Right atrium auricular region (tissue), 2 donors: Measurements from ENCODE around the gene MYO10. TPM values are rescaled to one million over a fixed set of nuclear protein-coding genes. Genes with fewer than 3 reads are reported as not detected.

ENCODE experiments used
- DNase-seq: peaks from one replicate; pipeline ENCODE4 v3.0.0-alpha.2; 2019; ENCODE audit warnings: low spot score
- H3K27ac ChIP-seq, 2 donors: fragments of 200-600 bp; sonication (generic); 1 replicate in 1 of 2; 2 replicates in 1 of 2; pipeline ENCODE4 v1.5.1; 2016 to 2019
- H3K27me3 ChIP-seq, 2 donors: fragments of 200-600 bp; sonication (generic); one replicate each; pipeline versions ENCODE4 v1.5.1 to v1.6.0; 2017 to 2019
- H3K36me3 ChIP-seq: fragments of 200-600 bp; sonication (generic); one replicate; pipeline ENCODE4 v1.5.1; 2016
- H3K4me1 ChIP-seq, 2 donors: fragments of 200-600 bp; sonication (generic); one replicate each; pipeline versions ENCODE4 v1.5.1 to v1.6.0; 2017 to 2019
- H3K4me3 ChIP-seq, 2 donors: fragments of 200-600 bp; sonication (generic); 1 replicate in 1 of 2; 2 replicates in 1 of 2; pipeline ENCODE4 v1.5.1; 2017 to 2019; ENCODE audit warnings: mild to moderate bottlenecking in 1 of 2, moderate library complexity in 1 of 2
- H3K9me3 ChIP-seq, 2 donors: fragments of 200-600 bp; sonication (generic); one replicate each; pipeline ENCODE4 v1.5.1; 2019
- total RNA-seq, 2 donors: library from RNA; depleted of rRNA; stranded (reverse); fragments of >200 nt; gene quantifications; one replicate each; pipeline ENCODE4 v1.1.0, GENCODE V29; 2016
- TF ChIP-seq, protein P1 (sequence below), 2 donors: fragments of 200-600 bp; sonication (generic); IDR thresholded peaks; one replicate each; pipeline ENCODE4 v1.5.1; 2019; ENCODE audit warnings: antibody characterized with exemption in 2 of 2

MYO10 gene
- total RNA-seq, 2 donors from 2014 or later: 3.8 to 5.5 TPM

DNA sequence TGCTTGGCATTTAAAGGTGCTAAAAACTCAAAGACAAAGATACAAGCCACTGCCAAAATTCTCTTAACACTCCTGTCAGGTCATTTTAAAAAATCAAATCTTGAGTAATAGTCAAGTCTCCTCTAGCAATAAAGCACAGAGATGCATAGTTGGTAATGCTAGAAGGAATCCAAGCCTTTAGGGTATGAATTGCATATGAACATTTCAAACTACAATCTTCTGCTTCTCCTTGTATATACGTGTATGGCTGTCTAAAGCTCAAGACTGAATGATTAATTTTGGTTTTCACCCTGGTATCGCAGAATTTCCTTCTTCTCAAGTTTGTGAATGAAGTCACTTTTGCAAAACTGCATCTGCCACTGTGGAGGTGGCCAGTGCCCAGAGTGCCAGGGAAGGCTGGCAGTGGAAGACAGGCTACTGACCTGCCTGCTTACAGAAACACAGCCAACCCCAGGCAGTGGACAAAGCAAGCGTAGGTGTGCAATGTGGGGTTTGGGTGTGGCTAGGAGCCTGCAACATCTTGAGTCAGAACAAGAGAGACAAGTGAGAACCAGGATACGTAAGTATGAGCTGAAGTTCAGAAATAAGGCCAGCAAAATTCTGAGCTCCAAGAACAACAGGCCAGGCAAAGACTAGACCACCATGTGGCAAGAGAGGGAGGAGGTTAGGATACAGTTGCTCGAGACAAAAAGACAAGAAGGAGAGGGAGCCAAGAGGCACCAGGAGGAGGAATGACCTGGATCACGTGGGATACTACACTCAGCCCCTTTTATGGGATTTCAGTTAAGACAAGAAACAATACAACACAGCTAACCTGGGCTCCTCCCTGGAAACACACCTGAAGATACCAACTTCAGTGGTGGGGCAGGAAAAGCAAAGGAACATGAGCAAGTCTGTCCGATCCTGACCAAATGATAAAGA lies 22.6 kb downstream of the MYO10 start:
- TF ChIP-seq, protein P1, sequence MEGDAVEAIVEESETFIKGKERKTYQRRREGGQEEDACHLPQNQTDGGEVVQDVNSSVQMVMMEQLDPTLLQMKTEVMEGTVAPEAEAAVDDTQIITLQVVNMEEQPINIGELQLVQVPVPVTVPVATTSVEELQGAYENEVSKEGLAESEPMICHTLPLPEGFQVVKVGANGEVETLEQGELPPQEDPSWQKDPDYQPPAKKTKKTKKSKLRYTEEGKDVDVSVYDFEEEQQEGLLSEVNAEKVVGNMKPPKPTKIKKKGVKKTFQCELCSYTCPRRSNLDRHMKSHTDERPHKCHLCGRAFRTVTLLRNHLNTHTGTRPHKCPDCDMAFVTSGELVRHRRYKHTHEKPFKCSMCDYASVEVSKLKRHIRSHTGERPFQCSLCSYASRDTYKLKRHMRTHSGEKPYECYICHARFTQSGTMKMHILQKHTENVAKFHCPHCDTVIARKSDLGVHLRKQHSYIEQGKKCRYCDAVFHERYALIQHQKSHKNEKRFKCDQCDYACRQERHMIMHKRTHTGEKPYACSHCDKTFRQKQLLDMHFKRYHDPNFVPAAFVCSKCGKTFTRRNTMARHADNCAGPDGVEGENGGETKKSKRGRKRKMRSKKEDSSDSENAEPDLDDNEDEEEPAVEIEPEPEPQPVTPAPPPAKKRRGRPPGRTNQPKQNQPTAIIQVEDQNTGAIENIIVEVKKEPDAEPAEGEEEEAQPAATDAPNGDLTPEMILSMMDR (IDR thresholded peaks at IDR 0.05): no peak
- Histone ChIP-seq H3K9me3 (no peaks in the 10 kb centered on the region), H3K4me1 (no peaks in the 10 kb centered on the region), H3K27me3 (no peaks in the 10 kb centered on the region), H3K36me3 (no peaks in the 10 kb centered on the region), H3K4me3 (no peak overlapping the region), H3K27ac (no peak overlapping the region)
- no peak for DNase-seq

GRCh38 chr5:16912080-16912479 lies 24.0 kb downstream of the MYO10 start:
- TF ChIP-seq, protein P1 (IDR thresholded peaks at IDR 0.05): no peak
- Histone ChIP-seq H3K4me1 (no peaks in the 10 kb centered on the region), H3K27ac (no peak overlapping the region), H3K36me3 (no peaks in the 10 kb centered on the region), H3K9me3 (no peaks in the 10 kb centered on the region), H3K4me3 (no peak overlapping the region), H3K27me3 (no peaks in the 10 kb centered on the region)
- no peak for DNase-seq

DNA sequence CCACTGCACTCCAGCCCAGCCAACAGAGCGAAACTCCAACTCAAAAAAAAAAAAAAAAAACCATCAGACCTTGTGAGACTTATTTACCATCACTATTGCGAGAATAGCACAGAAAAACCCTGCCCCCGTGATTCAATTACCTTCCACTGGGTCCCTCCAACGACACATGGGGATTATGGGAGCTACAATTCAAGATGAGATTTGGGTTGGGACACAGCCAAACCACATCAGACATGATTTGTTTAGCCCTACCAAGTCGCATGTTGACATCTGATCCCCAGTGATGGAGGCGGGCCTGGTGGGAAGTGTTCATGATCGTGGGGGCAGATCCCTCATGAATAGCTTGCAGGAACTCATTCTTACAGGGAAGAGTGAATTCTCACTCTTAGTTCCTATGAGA lies 26.6 kb downstream of the MYO10 start:
- H3K4me3 ChIP-seq: no peak overlapping the region
- no peaks in the 10 kb centered on the region for H3K9me3 ChIP-seq
- no peaks in the 10 kb centered on the region for H3K4me1 ChIP-seq
- H3K27ac ChIP-seq: no peak overlapping the region
- no peaks in the 10 kb centered on the region for H3K27me3 ChIP-seq
- DNase-seq: no peak
- H3K36me3 ChIP-seq: no peaks in the 10 kb centered on the region
- TF ChIP-seq, protein P1 (IDR thresholded peaks at IDR 0.05): no peak

GRCh38 chr5:16907270-16907669 lies 28.8 kb downstream of the MYO10 start:
- Histone ChIP-seq H3K27ac (no peak overlapping the region), H3K4me3 (no peak overlapping the region), H3K27me3 (no peaks in the 10 kb centered on the region), H3K4me1 (no peaks in the 10 kb centered on the region), H3K36me3 (no peaks in the 10 kb centered on the region), H3K9me3 (no peaks in the 10 kb centered on the region)
- no peak for DNase-seq
- TF ChIP-seq, protein P1 (IDR thresholded peaks at IDR 0.05): no peak

DNA sequence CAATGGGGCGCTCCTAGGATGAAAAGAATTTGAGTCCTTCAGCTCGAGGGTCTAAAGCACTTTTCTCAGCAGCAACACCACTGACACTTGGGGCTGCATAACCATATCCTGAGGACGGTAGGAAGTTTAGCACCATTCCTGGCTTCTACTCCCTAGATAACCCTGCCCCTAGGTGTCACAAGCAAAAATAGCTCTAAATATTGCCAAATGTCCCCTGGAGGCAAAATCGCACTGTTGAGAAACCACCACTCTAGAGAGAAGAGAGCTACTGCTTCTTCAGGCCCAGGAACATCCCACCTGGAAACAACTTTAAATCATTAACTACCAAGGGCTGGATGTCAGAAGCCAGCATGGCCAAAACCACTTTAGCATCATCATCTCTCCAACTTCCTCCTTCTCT lies 29.8 kb downstream of the MYO10 start:
- Histone ChIP-seq H3K36me3 (no peaks in the 10 kb centered on the region), H3K9me3 (no peaks in the 10 kb centered on the region), H3K4me3 (no peak overlapping the region), H3K27me3 (no peaks in the 10 kb centered on the region), H3K27ac (no peak overlapping the region), H3K4me1 (no peaks in the 10 kb centered on the region)
- DNase-seq: no peak
- TF ChIP-seq, protein P1 (IDR thresholded peaks at IDR 0.05): no peak
